HG03060 (cell line): ENCODE data around the gene TAX1BP1.
"Not testable (repeated sequence)": the region's sequence is repeated elsewhere in the genome, so short reads cannot be mapped to it uniquely, and the experiment has no call there.

Experiments
- ATAC-seq: cut with Tn5 transposase; IDR thresholded peaks from one replicate; pipeline ENCODE4 v1.9.1; 2021; ENCODE audit warnings: low read depth, moderate number of reproducible peaks; ENCODE audit not compliant: unreplicated experiment

The TAX1BP1 gene

GRCh38 chr7:27737178-27737577, 2.8 kb upstream of the TAX1BP1 start:
- ATAC-seq = no peak

- no peak for ATAC-seq
Measured at GRCh38 chr7:27737616-27738015, 2.3 kb upstream of the TAX1BP1 start.

DNA sequence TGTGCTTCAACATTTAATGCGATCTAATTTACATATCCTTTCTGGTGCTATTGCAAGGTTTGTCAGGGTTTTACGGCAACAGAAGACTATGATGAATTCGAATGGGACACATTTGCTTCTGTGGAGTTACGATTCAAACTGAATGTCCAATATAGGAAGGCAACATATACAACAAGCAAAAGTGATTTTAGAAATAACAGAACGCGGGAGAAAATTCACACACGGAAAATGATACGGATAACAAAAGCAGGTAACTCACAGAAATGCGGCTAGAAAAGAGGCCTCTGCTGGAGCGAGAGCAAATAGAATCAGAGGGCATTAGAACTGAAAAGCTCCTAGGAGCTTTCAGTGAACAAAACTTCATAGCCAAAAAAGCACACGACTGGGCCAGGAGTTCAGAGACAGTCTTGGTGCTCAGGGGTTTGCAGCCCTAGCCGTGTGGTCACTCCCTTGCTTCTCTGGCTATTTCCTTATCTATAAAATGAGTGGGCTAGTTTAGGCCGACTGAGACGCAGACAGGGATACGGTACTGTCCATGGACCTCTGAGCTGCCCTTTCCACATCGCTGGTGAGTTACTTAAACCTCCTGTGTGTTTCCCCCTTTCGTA, 557 bp upstream of the TAX1BP1 start:
- peak; percentile 26 for ATAC-seq

GRCh38 chr7:27740449-27741086, 606 bp downstream of the TAX1BP1 start:
- peak; percentile 46 for ATAC-seq

GRCh38 chr7:27742091-27742710, 2.2 kb downstream of the TAX1BP1 start:
- not testable (repeated sequence) for ATAC-seq

DNA sequence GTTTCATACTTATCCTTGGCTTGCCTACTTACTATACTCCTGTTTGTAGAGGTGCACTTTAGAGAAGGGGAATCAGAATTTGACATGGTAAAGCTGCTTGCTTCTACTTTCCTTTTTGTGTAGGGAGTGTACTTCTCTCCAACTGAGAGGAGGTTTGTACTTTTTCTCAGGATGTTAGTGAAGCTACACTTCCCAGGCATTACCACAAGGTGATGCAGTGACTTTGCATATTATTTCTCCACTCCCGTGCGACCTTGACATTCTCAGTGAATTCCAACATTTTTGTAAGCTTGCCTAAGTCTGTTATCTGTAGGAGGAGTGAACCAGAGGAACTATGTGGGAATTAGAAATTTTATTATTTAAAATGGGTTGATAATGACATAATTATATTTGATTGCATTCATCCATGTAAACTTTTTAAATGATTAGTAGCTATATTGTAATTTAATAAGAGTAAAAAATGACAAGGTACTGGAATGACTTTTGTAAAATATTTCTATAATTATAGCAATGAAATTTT, 5.2 kb downstream of the TAX1BP1 start:
- no peak for ATAC-seq

DNA sequence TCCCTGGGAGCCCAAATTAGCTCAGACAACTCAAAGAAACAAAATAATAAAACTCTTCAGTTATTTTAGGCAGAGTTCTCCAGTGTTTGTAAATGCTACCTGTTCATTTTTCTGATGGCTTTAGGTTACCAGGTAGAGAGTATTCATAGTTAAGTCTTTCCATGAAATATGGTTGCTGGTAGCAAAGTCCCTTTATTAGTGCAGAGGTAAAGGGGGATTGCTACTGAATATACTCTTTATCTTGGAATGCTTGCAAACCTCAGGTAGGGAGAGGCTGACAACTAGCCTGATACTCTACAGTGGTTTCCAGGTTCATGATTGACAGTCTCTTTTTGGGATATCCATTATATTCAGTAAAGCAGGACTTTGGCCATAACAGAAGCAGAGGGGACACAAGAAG, 6.5 kb downstream of the TAX1BP1 start:
- no peak for ATAC-seq

GRCh38 chr7:27746978-27747377, 7.0 kb downstream of the TAX1BP1 start:
- no peak for ATAC-seq

DNA sequence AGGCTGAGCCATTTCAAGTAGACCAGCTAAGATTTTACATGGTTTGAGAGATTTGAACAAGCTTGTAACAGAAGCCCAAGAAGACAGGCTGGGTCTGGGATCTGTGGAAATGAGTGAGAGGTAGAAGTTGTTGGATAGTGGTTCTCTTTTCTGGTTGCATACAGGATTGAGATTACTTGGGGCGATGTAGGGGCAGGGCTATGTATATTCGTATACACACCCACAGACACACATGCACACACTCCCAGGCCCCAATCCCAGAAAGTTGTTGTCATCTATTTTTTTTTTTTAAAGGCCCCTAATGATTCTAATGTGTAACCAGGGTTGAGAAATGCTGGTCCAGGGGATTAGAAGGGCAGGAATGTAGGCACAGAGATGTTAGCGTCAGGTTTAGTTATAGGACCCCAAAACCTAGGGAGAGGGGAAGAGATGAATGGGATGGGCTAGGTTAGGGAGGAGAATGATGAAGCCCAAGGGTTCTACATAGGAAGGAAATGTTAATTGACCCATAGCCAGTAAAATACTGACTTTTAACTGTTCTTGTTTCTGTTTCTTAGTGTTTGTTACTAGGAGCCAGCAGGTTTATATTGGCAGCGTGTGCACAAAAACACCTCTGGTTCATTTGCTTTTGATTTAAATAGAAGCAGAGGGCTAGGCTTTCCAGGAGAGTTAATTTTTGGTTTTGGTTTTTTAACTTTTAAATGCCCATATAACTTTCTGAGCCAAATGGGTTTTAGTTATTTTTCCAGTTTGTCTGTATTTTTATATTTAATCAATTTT, 7.8 kb downstream of the TAX1BP1 start:
- no peak for ATAC-seq

- ATAC-seq = no peak
Measured at GRCh38 chr7:27750316-27750715, 10.4 kb downstream of the TAX1BP1 start.

DNA sequence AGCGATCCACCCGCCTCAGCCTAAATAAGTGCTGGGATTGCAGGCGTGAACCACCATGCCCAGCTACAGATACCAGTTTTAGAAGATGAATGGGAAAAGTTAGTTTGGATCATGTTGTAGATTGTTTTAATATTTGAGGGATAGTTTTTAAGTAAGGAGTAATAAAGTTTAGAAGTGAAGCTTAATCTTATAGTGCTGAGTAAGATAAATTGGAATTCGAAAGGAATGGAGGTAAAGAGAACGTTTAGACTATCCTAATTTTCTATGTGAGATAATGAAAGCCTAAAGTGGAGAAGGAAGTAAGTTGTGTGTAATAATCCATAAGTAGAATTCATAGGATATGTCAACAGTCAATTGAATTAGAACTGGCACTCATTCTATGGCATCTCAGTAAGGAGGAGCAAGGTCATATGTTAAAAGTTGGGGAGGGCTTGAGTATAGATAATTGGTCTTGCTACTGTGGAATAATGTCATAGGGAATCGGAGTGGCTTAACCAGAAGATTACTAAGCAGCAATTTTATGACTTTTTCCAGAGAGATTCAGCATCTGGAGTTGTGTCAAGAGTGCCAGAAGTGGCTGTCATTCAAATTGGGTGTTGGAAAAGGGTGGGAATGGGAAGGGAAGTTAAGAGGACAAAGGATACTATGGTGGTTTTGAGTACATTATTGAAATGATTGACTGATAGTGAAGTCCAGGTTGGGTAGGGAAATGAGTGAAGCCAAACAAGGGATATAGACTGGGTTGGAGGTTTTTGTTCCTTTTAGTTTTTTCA, 12.1 kb downstream of the TAX1BP1 start:
- ATAC-seq = no peak

DNA sequence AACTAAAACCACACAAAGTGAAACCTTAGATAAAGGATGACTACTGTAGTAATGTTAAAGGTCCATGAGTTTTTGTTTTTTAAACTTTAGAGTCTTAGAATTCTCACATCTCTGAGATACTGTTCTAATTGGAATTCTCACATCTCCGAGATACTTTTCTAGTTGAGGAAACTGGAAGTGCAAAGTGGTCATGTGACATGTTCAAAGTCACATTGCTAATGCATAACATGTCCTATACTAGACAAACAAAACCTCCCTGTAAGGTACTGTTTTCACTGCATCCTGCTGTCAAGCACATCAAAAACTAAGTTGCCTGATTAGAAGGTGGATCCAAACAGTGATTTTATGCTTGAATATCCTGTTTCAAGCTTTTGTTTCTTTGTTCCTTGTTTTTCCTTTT, 13.9 kb downstream of the TAX1BP1 start:
- ATAC-seq = no peak

GRCh38 chr7:27756298-27756697, 16.3 kb downstream of the TAX1BP1 start:
- no peak for ATAC-seq

DNA sequence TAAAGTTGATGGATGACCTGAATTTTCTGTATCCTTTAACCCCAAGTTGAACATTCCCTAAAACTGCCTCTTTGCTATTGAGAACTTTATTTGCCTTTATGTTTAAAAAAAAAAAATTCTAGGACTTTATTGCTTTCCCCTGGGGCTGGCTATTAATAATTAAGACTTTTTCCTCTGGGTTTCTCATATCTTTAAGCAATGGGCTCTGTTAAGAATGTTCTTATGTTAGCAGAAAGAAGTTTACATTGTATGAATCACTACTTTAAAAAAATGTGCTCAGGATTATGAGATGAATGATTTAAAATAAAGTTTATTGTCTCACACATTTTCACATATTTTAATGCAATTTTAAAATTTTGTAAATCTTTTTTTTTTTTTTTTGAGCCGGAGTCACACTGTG, 19.5 kb downstream of the TAX1BP1 start:
- no peak for ATAC-seq

GRCh38 chr7:27762062-27762461, 22.1 kb downstream of the TAX1BP1 start:
- ATAC-seq = no peak

- no peak for ATAC-seq
Measured at GRCh38 chr7:27763983-27764508, 24.1 kb downstream of the TAX1BP1 start.

DNA sequence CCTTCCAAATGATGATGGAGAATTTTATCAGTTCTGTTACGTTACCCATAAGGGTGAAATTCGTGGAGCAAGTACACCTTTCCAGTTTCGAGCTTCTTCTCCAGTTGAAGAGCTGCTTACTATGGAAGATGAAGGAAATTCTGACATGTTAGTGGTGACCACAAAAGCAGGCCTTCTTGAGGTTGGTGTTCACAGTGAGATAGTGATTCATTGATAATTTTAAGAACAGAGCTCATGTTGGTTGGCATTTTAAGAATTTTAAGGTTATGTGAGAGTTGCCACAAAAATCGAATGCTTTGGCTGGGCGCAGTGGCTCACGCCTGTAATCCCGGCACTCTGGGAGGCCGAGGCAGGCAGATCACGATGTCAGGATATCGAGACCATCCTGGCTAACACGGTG, 25.9 kb downstream of the TAX1BP1 start:
- ATAC-seq = no peak

GRCh38 chr7:27767374-27767773, 27.4 kb downstream of the TAX1BP1 start:
- no peak for ATAC-seq

DNA sequence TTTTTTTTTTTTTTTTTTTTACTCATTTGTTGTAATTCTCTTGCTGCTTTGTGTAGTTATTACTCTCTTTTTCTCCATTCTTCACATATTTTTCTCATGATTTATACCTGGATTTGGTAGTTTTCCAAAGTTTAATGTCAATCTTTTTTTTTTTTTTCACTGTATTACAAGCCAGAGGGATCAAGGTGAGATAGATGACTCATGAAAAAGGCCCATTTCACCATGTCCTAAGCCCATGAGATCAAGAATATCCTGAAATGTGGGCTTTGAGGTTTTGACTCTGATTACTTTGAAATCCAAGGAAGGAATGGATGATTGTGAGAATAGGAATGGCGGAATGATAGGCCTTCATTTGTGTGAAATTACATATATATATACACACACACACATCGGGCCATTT, 31.1 kb downstream of the TAX1BP1 start:
- ATAC-seq = no peak

- ATAC-seq = no peak
Measured at GRCh38 chr7:27774717-27775328, 34.9 kb downstream of the TAX1BP1 start.
